HPDE6-E6E7 (cell line): ENCODE measurements around the gene DBNL.

Experiments
- DNase-seq: peaks from one replicate; pipeline ENCODE4 v3.0.0; 2011; ENCODE audit warnings: missing footprints; ENCODE audit errors: extremely low spot score

The DBNL gene

GRCh38 chr7:44078521-44078920 lies 34.0 kb downstream of the DBNL start:
- DNase-seq: no peak

DNA sequence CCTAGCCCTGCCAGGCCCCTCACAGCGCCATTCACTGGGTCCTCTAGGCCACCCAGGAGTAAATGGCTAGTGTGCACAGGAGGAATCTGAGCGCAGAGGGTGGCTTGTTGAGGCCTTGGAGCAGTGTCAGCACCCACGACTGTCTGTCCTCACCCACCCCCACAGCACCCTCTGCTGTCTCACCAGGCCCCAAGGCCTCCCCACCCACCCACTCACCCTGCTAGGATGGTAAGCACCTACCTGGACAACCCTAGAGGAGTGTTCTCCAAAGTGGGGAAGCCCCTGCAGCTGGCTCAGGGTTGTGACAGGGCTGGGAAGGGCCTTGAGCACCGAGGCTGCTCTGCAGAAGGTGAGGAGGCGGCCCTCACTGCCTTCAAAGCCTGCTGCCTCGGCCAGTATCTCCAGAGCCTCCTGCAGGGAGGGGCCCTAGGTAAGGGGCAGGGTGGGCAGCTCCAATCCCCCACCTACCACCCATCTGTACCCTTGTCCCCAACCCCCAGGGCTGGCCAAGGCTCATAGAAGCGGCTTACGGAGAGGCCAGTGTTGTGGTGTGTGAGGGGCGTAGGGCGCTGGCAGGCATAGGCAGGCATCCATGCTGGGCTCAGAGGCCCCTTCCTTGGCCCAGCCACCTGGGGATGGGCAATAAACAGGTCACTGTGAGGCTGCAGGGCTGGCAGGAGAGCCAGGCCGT lies 35.0 kb downstream of the DBNL start:
- no peak for DNase-seq

DNA sequence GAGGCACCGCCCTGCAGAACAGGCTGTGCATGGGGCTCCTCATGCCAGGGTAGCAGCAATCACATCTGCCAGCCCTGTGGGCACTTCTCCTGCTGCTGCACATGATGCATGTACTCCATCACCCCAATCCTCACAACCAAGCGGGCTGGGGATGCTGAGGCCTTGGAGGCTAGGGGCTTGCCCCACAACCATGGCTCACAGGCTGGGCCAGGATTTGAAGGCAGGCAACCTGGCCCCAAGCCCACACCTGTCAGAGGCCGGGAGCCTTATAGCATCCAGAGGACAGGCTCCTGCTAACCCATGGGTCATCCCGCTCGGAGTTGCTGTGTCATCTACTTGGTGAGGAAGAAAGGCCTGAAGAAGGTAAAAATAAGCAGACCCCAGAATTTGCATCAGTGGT lies 35.6 kb downstream of the DBNL start:
- no peak for DNase-seq

- DNase-seq: no peak
Observed at GRCh38 chr7:44080686-44081265, 36.3 kb downstream of the DBNL start.

- no peak for DNase-seq
Observed at GRCh38 chr7:44081266-44081748, 36.8 kb downstream of the DBNL start.

DNA sequence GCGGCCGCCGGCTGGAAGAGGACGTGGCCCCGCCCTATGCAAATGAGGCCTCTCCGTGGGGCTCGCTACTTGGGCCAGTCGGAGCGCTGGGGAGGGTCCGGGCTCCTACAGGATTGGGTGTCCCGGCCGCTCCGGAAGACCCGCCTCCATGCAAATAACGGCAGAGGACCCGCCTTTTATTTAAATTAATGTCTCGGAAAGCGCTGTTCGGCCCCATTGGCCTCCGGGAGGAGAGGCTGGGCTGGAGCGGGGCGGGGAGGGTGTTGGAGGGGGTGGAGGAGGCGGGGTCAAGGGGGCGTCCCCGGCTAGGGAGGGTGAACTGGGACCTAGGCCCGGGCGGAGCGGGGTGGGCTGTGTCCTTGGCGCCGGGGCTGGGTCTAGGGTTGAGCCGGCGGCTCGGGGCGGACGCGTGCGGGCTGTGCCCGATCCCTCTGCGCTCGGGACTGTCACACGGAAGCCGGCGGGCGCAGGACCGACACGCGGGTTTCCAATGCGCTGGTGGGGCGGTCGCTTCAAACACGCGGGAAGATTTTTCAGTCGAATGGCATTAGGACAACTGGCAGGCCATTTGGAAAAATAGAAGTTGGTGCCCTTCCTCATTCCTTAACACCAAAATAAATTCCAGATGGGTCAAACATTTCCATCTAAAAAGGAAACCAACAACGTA lies 38.2 kb downstream of the DBNL start:
- DNase-seq: peak; percentile 93

- DNase-seq: no peak
Observed at GRCh38 chr7:44083796-44084195, 39.3 kb downstream of the DBNL start.

GRCh38 chr7:44084701-44085100 lies 40.2 kb downstream of the DBNL start:
- DNase-seq: no peak

DNA sequence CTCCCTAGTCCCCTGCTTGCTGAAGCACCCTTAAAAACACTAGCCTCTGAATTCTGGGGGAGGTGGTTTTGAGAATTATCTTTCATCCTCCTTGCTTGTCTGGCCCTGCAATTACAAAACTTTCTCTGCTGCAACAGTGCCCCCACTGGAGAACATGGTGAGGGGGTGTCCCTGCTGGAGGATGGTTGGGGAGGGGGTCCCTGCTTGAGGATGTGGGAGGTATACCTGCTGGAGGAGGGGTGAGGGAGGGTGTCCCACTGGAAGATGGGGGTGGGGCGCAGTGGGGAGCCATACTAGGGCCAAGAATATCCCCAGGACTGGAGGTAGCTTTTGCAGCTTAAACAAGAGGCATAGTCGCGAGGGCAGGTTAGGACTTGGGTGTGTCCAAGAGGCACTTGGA lies 41.0 kb downstream of the DBNL start:
- no peak for DNase-seq

DNA sequence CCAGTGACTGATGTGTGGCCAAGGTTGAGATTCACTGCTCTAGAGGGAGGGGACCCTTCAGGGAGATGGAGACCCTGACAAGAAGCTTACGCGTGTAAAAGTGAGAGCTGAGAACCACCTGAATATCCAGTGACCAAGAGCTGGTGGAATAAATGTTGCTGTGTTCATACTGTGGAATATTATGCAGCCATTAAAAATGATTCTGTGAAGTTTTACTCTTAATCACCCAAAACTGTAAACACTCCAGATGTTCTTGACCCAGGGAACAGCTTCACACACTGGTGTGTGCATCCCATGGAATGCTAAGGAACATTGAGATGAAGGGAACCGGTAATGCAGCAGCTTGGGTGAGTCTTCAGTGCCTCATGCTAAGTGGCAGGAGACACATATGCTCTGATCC lies 42.1 kb downstream of the DBNL start:
- DNase-seq: no peak

- no peak for DNase-seq
Observed at GRCh38 chr7:44087911-44088838, 43.7 kb downstream of the DBNL start.

- DNase-seq: no peak
Observed at GRCh38 chr7:44093102-44093641, 48.7 kb downstream of the DBNL start.

GRCh38 chr7:44094365-44094764 lies 49.9 kb downstream of the DBNL start:
- no peak for DNase-seq

DNA sequence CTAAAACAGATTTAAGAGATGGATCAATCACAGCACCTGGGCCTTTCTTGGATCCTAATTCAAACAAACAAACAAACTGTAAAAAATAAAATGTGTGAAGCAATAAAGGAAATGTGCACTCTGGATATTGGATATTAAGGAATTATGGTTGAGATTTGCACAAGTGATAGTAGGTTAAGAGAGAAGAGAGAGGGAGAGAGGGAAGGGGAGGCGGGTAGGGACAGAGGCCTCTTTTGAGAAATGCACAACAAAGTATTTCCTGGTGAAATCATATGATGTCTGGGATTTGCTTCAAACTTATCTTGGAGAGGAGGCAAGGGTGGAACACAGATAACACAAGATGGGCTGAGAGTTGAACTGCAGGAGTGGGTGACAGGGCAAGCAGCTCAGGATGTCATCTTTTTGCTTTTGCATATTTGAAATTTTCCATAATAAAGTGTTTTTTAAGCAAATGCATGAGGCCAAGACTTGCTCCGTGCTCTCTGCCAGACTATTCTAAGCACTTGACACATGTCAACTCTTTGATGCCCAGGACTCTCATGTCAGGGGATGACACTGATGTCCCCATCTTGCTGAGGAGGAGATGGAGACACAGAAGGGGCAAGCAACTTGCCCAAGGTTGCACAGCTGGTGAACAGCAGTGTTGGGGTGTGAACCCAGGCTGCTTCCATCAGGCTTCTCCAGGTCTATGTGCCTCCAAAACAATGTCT lies 50.5 kb downstream of the DBNL start:
- DNase-seq: no peak

- DNase-seq: no peak
Observed at GRCh38 chr7:44095781-44096180, 51.3 kb downstream of the DBNL start.

DNA sequence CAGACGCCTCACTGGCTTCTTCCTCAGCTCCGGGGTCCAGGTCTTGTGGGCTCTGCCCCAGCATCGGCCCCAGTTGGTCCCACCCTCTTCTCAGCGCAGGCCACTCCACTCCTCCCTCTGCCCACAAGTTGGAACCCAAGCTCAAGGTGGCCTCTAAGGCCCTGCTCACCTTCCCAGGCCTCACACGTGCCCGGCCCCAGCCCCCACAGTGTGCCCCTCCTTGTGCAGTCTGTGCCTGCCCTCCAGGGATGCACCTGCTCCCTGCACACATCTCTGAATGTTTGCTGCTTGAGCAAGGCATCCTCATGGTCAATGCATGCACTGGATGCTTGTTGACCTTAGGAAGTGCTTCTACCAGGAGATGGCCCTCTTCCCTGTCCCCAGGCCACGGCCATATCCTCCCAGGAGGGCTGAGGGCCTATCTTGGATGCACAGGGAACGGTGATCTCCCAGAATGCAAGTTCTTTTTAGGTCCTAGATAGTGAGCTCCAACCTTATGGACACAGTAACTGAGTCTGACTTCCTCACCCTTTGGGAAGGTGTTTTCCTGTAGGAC lies 51.9 kb downstream of the DBNL start:
- no peak for DNase-seq

DNA sequence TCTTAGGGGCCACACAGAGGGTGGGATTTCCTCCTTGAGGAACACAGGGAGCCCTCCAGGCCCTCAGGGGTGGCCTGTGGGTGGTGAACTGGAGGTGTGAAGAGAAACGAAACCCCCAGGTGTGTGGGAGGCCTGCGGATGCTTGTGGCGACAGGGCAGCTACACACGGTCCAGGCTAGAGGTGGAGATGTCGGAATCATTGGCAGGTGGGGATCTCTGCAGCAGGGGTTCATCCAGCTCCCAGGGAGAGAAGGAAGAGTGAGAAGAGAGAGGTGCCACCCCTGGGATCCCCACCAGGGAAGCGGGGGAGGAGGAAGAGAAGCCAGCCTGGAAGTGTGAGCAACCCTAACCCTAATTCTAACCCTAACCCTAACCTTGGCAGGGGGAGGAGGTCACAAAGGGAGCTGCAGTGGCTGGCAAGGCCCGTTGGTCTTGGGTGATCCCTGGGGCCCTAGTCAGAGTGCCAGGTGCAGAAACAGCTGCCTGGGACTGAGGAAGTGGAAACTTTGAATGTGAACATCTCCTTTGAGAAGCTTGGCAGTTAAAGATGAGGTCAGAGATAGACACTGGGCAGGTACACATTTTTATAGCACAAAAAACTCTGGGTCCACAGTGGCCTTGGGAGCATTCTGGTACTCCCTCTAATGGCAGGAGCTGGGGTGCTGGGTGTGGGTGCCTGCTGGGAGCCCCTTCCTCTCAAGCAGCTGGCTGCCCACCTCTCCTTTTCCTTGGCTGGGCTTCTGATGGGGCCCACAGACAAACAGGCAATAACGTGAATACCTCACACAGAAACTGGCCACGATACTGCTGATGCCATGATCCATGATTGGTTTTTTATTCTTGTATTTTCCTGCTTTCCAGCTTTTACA lies 52.8 kb downstream of the DBNL start:
- no peak for DNase-seq

GRCh38 chr7:44098092-44099068 lies 53.9 kb downstream of the DBNL start:
- no peak for DNase-seq

GRCh38 chr7:44099669-44100068 lies 55.2 kb downstream of the DBNL start:
- DNase-seq: no peak
